ENCODE results near the gene OTUD6A.
A peak's percentile ranks its signal among the peaks of the same experiment; 100 is the strongest.

Gene OTUD6A

GRCh38 chrX:70029863-70030262 is 32.4 kb upstream of the OTUD6A start:
- H3K36me3 ChIP-seq (replicated peaks; ENCODE audit: low read depth, low read length) = no peaks in the 10 kb centered on the region
- H3K4me1 ChIP-seq (ENCODE audit: low read length) = no peaks in the 10 kb centered on the region
- no peak overlapping the region for H2AFZ ChIP-seq (ENCODE audit: low read depth, low read length)
- TF ChIP-seq EZH2phosphoT487 (IDR thresholded peaks at IDR 0.05; ENCODE audit: low read depth) = no peak
- no peak for TF ChIP-seq CTCF (IDR thresholded peaks at IDR 0.05; ENCODE audit: low read depth, low read length)
- no peak overlapping the region for H3K4me3 ChIP-seq (ENCODE audit: low read length)
- H3K9me3 ChIP-seq (ENCODE audit: insufficient read depth, low read length) = no peaks in the 10 kb centered on the region
- no peak overlapping the region for H3K9ac ChIP-seq (ENCODE audit: low read length)
- H3K4me2 ChIP-seq (ENCODE audit: low read length) = no peak overlapping the region
- H3K79me2 ChIP-seq (ENCODE audit: low read length) = no peaks in the 10 kb centered on the region
- no peaks in the 10 kb centered on the region for H3K27me3 ChIP-seq (ENCODE audit: low read depth, low read length)
- H4K20me1 ChIP-seq (ENCODE audit: insufficient read depth, low read length) = no peaks in the 10 kb centered on the region
- H3K27ac ChIP-seq (ENCODE audit: low read length) = no peak overlapping the region

GRCh38 chrX:70030301-70030767 is 31.9 kb upstream of the OTUD6A start:
- TF ChIP-seq EZH2phosphoT487 (IDR thresholded peaks at IDR 0.05; ENCODE audit: low read depth) (no peak), CTCF (IDR thresholded peaks at IDR 0.05; ENCODE audit: low read depth, low read length) (peak; percentile 68)
- peak overlapping the region; percentile 27 for H3K4me2 ChIP-seq (ENCODE audit: low read length)
- H3K4me3 ChIP-seq (ENCODE audit: low read length) = no peak overlapping the region
- no peak overlapping the region for H3K9ac ChIP-seq (ENCODE audit: low read length)
- H3K36me3 ChIP-seq (replicated peaks; ENCODE audit: low read depth, low read length) = no peaks in the 10 kb centered on the region
- H3K27ac ChIP-seq (ENCODE audit: low read length) = no peak overlapping the region
- H2AFZ ChIP-seq (ENCODE audit: low read depth, low read length) = 0 out of 2 replicates have a peak overlapping the region, but pooled peaks have one; percentile 79
- H4K20me1 ChIP-seq (ENCODE audit: insufficient read depth, low read length) = no peaks in the 10 kb centered on the region
- H3K27me3 ChIP-seq (ENCODE audit: low read depth, low read length) = no peaks in the 10 kb centered on the region
- H3K9me3 ChIP-seq (ENCODE audit: insufficient read depth, low read length) = no peaks in the 10 kb centered on the region
- H3K79me2 ChIP-seq (ENCODE audit: low read length) = no peaks in the 10 kb centered on the region
- no peaks in the 10 kb centered on the region for H3K4me1 ChIP-seq (ENCODE audit: low read length)

- no peaks in the 10 kb centered on the region for H3K27me3 ChIP-seq (ENCODE audit: low read depth, low read length)
- no peak overlapping the region for H3K4me2 ChIP-seq (ENCODE audit: low read length)
Measured at GRCh38 chrX:70032792-70033191, 29.5 kb upstream of the OTUD6A start.

More at GRCh38 chrX:70032792-70033191, 29.5 kb upstream of the OTUD6A start:
- H3K9me3 ChIP-seq (ENCODE audit: insufficient read depth, low read length) = no peaks in the 10 kb centered on the region
- H3K4me3 ChIP-seq (ENCODE audit: low read length) = no peak overlapping the region
- H3K27ac ChIP-seq (ENCODE audit: low read length) = no peak overlapping the region
- H4K20me1 ChIP-seq (ENCODE audit: insufficient read depth, low read length) = no peaks in the 10 kb centered on the region
- no peak overlapping the region for H3K9ac ChIP-seq (ENCODE audit: low read length)
- TF ChIP-seq EZH2phosphoT487 (IDR thresholded peaks at IDR 0.05; ENCODE audit: low read depth) (no peak), CTCF (IDR thresholded peaks at IDR 0.05; ENCODE audit: low read depth, low read length) (no peak)
- no peaks in the 10 kb centered on the region for H3K36me3 ChIP-seq (replicated peaks; ENCODE audit: low read depth, low read length)
- no peaks in the 10 kb centered on the region for H3K79me2 ChIP-seq (ENCODE audit: low read length)
- H3K4me1 ChIP-seq (ENCODE audit: low read length) = no peaks in the 10 kb centered on the region
- no peak overlapping the region for H2AFZ ChIP-seq (ENCODE audit: low read depth, low read length)
